HepG2 (cell line): Measurements from ENCODE around the gene TPRN. TPM values are rescaled to one million over a fixed set of nuclear protein-coding genes. Genes with fewer than 3 reads are reported as not detected.

ENCODE experiments used
- AKAP8 ChIP-seq: sonication (generic); formaldehyde crosslinking; IDR thresholded peaks from 2 replicates; pipeline ENCODE4 v1.5.1; 2020; ENCODE audit warnings: mild to moderate bottlenecking, missing genetic modification reagents
- DMAP1 ChIP-seq: IDR thresholded peaks from 2 replicates; pipeline ENCODE4 v1.6.1; 2016
- DNMT3B ChIP-seq: conservative IDR thresholded peaks from 2 replicates; pipeline ENCODE4 v1.6.1; 2016; ENCODE audit warnings: missing biosample characterization, control low read depth
- ELF4 ChIP-seq: sonication (generic); formaldehyde crosslinking; IDR thresholded peaks from 2 replicates; pipeline ENCODE4 v1.5.0; 2020; ENCODE audit warnings: missing genetic modification reagents, mild to moderate bottlenecking, moderate library complexity, borderline replicate concordance
- FOXA1 ChIP-seq, 2 experiments: fragments of 450-650 bp in 1 of 2; sonication (generic) in 1 of 2; formaldehyde crosslinking in 1 of 2; IDR thresholded peaks; 2 replicates each; pipeline versions ENCODE4 v1.4.0 to v1.6.1; 2016 to 2020; ENCODE audit warnings: missing genetic modification reagents in 1 of 2
- IKZF5 ChIP-seq: IDR thresholded peaks from 2 replicates; pipeline ENCODE4 v1.6.1; 2018; ENCODE audit warnings: missing genetic modification reagents, mild to moderate bottlenecking, missing compliant biosample characterization
- KDM5B ChIP-seq: sonication (generic); formaldehyde crosslinking; IDR thresholded peaks from 2 replicates; pipeline ENCODE4 v1.4.0; 2020; ENCODE audit warnings: missing genetic modification reagents, mild to moderate bottlenecking, borderline replicate concordance
- KLF13 ChIP-seq: sonication (generic); formaldehyde crosslinking; IDR thresholded peaks from 2 replicates; pipeline ENCODE4 v1.4.0; 2020; ENCODE audit warnings: mild to moderate bottlenecking, missing genetic modification reagents
- NCOR1 ChIP-seq: fragments of 200-600 bp; sonication (generic); IDR thresholded peaks from 2 replicates; pipeline ENCODE4 v1.7.0; 2017; ENCODE audit warnings: antibody characterized with exemption, low read length, borderline replicate concordance
- NR0B2 ChIP-seq: sonication (generic); formaldehyde crosslinking; IDR thresholded peaks from 2 replicates; pipeline ENCODE4 v1.4.0; 2020; ENCODE audit warnings: mild to moderate bottlenecking, missing genetic modification reagents
- PITX1 ChIP-seq: sonication (generic); formaldehyde crosslinking; IDR thresholded peaks from 2 replicates; pipeline ENCODE4 v1.5.1; 2020; ENCODE audit warnings: mild to moderate bottlenecking, missing genetic modification reagents
- RCOR2 ChIP-seq: IDR thresholded peaks from 2 replicates; pipeline ENCODE4 v1.6.1; 2016; ENCODE audit warnings: missing biosample characterization, missing genetic modification reagents
- SRF ChIP-seq: IDR thresholded peaks from 2 replicates; pipeline ENCODE4 v1.6.1; 2011; ENCODE audit warnings: mild to moderate bottlenecking, low read depth, low read length, moderate library complexity
- ZNF460 ChIP-seq: sonication (generic); formaldehyde crosslinking; IDR thresholded peaks from 2 replicates; pipeline ENCODE4 v1.5.1; 2020; ENCODE audit warnings: missing genetic modification reagents, mild to moderate bottlenecking, borderline replicate concordance
- ZNF780A ChIP-seq: sonication (generic); formaldehyde crosslinking; IDR thresholded peaks from 2 replicates; pipeline ENCODE4 v1.8.0; 2022; ENCODE audit warnings: mild to moderate bottlenecking, missing genetic modification reagents, moderate library complexity
- ZSCAN31 ChIP-seq: sonication (generic); formaldehyde crosslinking; IDR thresholded peaks from 2 replicates; pipeline ENCODE4 v1.5.0; 2020; ENCODE audit warnings: low read depth, mild to moderate bottlenecking, missing genetic modification reagents
- polyA plus RNA-seq, 8 experiments: library from polyadenylated mRNA; depleted of rRNA in 3 of 8; stranded (reverse) in 7 of 8; unstranded in 1 of 8; fragments of >200 nt; fragmentation: Illumina TruSeq in 4 of 8; extraction: Trizol in 4 of 8; gene quantifications; 2 replicates each; pipeline versions ENCODE4 v1.2.1 to v1.2.3, GENCODE V29; 2011 to 2016; ENCODE audit warnings: low read depth in 4 of 8, missing spikeins in 1 of 8, mixed read lengths in 1 of 8; ENCODE audit not compliant: insufficient read depth in 1 of 8
- total RNA-seq, 5 experiments: library from RNA; depleted of rRNA; stranded (reverse); fragments of >200 nt; fragmentation: Illumina TruSeq; extraction: Trizol; gene quantifications; 2 replicates each; pipeline ENCODE4 v1.2.3, GENCODE V29; 2016; ENCODE audit warnings: low read depth in 1 of 5
- TF ChIP-seq, protein P1 (sequence below), 2 experiments: fragments of 450-650 bp in 1 of 2; sonication (generic) in 1 of 2; formaldehyde crosslinking; IDR thresholded peaks; 2 replicates each; pipeline versions ENCODE4 v1.5.0 to v1.8.0; 2020 to 2022; ENCODE audit warnings: mild to moderate bottlenecking in 1 of 2, missing genetic modification reagents in 1 of 2
- TF ChIP-seq, protein P2 (sequence below), 2 experiments: sonication (generic) in 1 of 2; formaldehyde crosslinking in 1 of 2; IDR thresholded peaks; 2 replicates each; pipeline versions ENCODE4 v1.6.1 to v1.9.0; 2014 to 2022; ENCODE audit warnings: antibody characterized with exemption in 1 of 2, borderline replicate concordance in 1 of 2, inconsistent platforms in 1 of 2, low read depth in 1 of 2, missing genetic modification reagents in 1 of 2
- TF ChIP-seq, protein P3 (sequence below): IDR thresholded peaks from 2 replicates; pipeline ENCODE4 v1.6.1; 2016; ENCODE audit warnings: low read depth, control low read depth

TPRN gene
- total and polyA plus RNA-seq, 2 of the 13 experiments (the other 11 are each of a cell fraction or from before 2014, with no cell fraction given) = 10.1 to 19.2 TPM

DNA sequence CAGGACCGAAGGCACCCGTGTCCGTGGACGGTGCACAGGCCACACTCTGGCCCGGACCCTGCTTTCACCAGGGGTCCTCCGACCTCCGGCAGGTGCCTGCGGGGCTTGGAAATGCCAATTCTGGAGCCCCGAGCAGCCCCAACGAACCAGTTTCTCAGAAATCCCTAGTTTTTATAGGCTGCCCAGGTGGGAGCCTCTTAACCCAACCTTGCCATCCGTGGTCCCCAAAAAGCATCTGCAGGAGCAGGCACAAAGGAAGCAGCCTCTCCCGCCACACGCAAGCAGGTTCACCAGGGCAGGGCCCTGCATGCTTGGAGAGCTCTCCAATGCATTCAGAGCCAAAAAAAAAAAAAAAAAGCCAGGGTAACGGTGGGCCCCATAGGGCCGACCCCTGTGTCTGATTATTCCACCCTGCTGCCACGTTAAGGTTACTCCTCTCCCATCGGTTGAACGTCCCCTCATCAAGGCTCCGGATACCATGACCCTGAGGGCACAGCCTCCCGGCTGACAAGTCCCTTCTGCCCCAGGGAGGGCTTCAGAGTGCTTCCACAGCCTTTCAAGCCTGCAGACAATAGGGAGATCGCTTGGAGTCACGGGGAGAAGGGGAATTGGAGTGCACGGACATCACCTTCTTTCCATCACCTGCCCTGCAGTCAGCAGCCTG is 796 bp upstream of the TPRN start (continued):
- TF ChIP-seq, protein P1, sequence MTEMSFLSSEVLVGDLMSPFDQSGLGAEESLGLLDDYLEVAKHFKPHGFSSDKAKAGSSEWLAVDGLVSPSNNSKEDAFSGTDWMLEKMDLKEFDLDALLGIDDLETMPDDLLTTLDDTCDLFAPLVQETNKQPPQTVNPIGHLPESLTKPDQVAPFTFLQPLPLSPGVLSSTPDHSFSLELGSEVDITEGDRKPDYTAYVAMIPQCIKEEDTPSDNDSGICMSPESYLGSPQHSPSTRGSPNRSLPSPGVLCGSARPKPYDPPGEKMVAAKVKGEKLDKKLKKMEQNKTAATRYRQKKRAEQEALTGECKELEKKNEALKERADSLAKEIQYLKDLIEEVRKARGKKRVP (CRISPR knock-in tag; IDR thresholded peaks at IDR 0.05) = no peak
- TF ChIP-seq ZNF780A (no peak), DNMT3B (CRISPR knock-in tag) (no peak), RCOR2 (CRISPR knock-in tag) (no peak), NR0B2 (no peak), ZNF460 (no peak), IKZF5 (CRISPR knock-in tag) (0 out of 2 replicates have a peak, but pooled peaks have one; percentile 59), FOXA1 (IDR thresholded peaks at IDR 0.05) (no peak), FOXA1 (CRISPR knock-in tag; IDR thresholded peaks at IDR 0.05) (0 out of 2 replicates have a peak, but pooled peaks have one; percentile 0), NCOR1 (peak; percentile 21; the same call in 1 of the 2 replicates), AKAP8 (peak; percentile 53), ELF4 (CRISPR knock-in tag) (0 out of 2 replicates have a peak, but pooled peaks have one; percentile 77), DMAP1 (CRISPR knock-in tag) (peak; percentile 0; the same call in 1 of the 2 replicates), PITX1 (CRISPR knock-in tag) (no peak; the same call in 1 of the 2 replicates), KLF13 (CRISPR knock-in tag) (no peak), ZSCAN31 (CRISPR knock-in tag) (peak; percentile 47; the same call in 1 of the 2 replicates), SRF (no peak), KDM5B (CRISPR knock-in tag) (no peak; the same call in 1 of the 2 replicates)
- TF ChIP-seq, protein P2, sequence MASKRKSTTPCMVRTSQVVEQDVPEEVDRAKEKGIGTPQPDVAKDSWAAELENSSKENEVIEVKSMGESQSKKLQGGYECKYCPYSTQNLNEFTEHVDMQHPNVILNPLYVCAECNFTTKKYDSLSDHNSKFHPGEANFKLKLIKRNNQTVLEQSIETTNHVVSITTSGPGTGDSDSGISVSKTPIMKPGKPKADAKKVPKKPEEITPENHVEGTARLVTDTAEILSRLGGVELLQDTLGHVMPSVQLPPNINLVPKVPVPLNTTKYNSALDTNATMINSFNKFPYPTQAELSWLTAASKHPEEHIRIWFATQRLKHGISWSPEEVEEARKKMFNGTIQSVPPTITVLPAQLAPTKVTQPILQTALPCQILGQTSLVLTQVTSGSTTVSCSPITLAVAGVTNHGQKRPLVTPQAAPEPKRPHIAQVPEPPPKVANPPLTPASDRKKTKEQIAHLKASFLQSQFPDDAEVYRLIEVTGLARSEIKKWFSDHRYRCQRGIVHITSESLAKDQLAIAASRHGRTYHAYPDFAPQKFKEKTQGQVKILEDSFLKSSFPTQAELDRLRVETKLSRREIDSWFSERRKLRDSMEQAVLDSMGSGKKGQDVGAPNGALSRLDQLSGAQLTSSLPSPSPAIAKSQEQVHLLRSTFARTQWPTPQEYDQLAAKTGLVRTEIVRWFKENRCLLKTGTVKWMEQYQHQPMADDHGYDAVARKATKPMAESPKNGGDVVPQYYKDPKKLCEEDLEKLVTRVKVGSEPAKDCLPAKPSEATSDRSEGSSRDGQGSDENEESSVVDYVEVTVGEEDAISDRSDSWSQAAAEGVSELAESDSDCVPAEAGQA (IDR thresholded peaks at IDR 0.05; ENCODE audit: low read depth) = no peak
- TF ChIP-seq, protein P2 (CRISPR knock-in tag; IDR thresholded peaks at IDR 0.05; ENCODE audit: borderline replicate concordance) = no peak
- TF ChIP-seq, protein P3, sequence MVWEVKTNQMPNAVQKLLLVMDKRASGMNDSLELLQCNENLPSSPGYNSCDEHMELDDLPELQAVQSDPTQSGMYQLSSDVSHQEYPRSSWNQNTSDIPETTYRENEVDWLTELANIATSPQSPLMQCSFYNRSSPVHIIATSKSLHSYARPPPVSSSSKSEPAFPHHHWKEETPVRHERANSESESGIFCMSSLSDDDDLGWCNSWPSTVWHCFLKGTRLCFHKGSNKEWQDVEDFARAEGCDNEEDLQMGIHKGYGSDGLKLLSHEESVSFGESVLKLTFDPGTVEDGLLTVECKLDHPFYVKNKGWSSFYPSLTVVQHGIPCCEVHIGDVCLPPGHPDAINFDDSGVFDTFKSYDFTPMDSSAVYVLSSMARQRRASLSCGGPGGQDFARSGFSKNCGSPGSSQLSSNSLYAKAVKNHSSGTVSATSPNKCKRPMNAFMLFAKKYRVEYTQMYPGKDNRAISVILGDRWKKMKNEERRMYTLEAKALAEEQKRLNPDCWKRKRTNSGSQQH (CRISPR knock-in tag) = no peak
